Stimulated activated CD4-positive, alpha-beta T cell treated with anti-CD3 and anti-CD28 coated beads, Interleukin-2, amount 100 ng/mL, for 48 hours (primary cell): Measurements from ENCODE around the gene LRCH3.
"Not testable (repeated sequence)": the region's sequence is repeated elsewhere in the genome, so short reads cannot be mapped to it uniquely, and the experiment has no call there.

ENCODE experiments used
- DNase-seq, 2 donors: peaks; one replicate each; pipeline ENCODE4 v3.0.0-alpha.2; 2020

LRCH3 gene

GRCh38 chr3:197837282-197837681 is 46.2 kb downstream of the LRCH3 start:
- no peak for DNase-seq

GRCh38 chr3:197841789-197842188 is 50.7 kb downstream of the LRCH3 start:
- DNase-seq, result no peak

- DNase-seq, result no peak
Observed at GRCh38 chr3:197846491-197846890, 55.4 kb downstream of the LRCH3 start.

DNA sequence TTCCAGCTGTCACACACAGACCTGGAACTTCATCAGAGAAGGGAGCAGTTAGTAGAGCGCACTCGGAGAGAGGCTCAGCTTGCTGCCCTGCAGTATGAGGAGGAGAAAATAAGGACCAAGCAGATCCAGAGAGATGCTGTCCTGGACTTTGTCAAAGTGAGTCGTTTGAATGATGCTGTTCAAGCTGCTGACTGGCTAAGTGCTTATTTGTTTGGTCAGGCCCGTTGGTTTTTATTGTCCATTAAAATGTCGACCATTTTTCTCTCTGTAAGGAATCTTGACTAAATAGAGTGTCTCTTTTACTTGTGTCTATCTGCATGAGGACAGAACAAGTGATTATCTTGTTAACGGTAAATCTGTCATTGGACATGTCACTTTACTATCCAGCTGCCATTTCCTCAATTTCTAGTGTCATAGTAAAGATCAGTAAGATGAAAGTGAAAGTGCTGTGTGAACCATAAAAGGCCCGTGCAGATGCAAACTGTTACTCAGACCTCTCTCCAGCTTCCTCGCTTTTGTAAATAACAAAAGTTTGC is 56.9 kb downstream of the LRCH3 start:
- no peak for DNase-seq

DNA sequence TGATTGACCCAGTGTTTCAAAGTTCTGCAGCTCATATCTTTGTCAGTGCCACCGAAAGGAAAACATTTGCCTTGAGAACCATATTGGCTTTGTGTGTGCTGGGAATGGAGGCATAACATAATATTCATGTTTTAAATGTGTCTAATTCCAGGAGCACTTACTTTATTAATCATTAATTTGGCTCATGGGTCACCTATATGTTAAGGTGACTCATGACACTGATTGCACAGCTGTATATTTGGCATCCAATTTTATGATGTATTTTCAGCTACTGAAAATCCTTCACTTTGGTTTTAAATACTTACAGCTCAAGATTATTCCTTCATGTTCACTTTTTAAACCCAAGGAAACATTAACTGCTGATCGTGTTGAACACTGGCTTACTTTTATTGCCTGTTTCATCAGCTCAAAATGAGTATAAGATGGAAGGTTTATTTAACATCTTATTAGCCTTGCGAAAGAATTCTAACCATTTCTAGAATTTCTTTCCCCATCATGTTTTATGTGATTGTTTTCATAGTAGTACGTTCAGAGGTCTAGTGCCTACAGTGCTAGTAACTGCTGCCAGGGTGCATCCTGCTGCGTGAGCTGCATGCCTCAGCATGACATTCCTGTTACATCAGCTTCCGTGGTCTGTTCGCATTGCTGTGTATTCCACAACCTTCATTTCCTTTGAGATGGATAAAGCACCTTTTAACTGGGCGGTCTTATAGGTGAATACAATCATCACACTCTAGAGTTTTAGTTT is 63.7 kb downstream of the LRCH3 start:
- DNase-seq, result no peak

DNA sequence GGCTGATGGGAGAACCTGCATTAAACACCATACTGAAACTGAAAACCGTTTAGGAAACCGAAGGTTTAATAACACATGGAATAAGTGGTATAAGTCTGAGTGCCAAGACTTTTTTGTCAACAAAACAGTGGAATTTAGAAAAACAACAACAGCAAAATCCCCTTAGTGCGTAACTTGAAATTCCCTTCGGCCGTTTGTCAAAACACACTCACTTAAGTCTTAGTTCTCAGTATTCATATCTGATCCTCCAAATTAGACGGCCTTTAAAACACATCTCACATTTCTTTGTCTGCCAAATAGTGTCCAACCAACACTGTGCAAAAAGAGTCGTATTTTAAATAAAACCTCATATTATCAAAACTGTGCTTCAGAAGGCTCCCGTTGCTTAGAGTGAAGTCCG is 64.5 kb downstream of the LRCH3 start:
- no peak for DNase-seq

DNA sequence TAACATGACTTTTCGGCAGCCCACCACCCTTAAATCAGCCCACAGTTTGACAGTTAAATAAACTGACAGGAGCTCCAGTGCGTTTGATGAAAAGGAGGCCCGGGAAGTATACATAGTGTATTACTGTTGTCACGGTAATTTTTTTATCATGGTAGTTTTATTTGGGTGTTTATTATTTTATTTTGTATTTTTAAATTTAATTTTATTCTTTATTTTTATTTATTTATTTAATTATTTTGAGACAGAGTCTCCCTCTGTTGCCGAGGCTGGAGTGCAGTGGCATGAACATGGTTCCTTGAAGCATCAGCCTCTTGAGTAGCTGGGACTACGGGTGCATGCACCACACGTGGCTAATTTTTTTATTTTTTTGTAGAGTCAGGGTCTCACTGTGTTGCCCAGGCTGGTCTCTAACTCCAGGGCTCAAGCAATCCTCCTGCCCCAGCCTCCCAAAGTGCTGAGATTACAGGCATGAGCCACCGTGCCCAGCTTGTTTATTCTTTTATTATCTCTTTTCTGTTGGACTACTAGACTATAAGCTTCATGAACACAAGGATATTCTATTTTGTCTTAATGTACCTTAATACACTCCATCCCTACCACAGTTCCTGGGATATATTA is 65.3 kb downstream of the LRCH3 start:
- no peak for DNase-seq

DNA sequence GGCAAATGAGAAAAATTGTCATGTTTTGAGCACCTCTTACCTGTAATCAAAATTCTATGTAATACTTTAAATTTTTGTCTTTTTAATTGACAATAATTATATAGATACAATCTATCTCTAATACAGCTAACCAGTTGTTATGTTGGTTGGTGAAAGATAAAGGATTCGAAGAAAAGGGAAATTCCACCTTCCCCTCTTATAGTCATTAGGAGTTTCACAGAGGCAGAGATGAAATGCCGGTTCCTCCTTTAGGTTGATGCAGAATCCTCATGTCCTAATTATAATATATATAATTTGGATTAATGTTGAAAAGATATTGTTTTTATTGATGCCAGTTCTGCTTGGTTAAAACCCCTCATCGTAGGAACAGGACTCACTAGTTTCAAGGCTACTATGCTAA is 67.1 kb downstream of the LRCH3 start:
- DNase-seq, result no peak

- DNase-seq, result no peak
Observed at GRCh38 chr3:197858598-197858997, 67.5 kb downstream of the LRCH3 start.

DNA sequence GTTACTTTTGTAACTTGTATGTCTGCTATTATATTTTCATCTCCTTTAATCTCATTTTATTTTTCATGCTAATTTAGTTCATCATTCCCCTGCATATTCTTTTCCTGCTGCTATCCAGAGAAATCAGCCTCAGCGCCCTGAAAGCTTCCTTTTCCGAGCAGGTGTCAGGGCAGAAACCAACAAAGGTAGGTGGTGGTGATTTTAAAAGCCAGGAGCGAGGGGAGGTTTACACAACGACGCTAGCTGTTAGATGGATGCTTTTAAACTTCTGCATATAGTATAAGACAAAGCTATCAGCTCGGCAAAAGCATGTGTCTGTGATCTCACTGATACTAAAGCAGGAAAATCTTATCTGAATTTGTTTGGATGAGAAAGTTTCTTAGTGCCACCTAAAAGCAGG is 75.0 kb downstream of the LRCH3 start:
- DNase-seq, result no peak

DNA sequence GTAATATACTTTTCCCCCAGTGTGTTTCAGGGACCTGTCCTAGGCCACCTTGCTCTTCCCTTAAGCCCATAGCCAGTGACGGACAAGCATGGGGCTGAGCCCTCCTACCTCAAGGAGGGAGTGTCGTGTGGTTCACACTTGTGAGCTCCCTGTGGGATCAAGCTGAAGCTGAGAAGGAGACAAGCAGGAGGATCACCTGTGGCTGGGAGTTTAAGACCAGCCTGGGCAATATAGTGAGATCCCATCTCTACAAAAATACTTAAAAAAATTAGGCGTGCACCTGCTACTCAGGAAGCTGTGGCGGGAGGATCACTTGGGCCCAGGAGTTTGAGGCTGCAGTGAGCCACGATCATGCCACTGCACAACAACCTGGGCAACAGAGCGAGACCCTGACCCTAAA is 82.3 kb downstream of the LRCH3 start:
- no peak for DNase-seq

GRCh38 chr3:197874064-197874463 is 83.0 kb downstream of the LRCH3 start:
- DNase-seq, result no peak

GRCh38 chr3:197874653-197875052 is 83.6 kb downstream of the LRCH3 start:
- no peak for DNase-seq

GRCh38 chr3:197877902-197878301 is 86.8 kb downstream of the LRCH3 start:
- DNase-seq, result no peak

DNA sequence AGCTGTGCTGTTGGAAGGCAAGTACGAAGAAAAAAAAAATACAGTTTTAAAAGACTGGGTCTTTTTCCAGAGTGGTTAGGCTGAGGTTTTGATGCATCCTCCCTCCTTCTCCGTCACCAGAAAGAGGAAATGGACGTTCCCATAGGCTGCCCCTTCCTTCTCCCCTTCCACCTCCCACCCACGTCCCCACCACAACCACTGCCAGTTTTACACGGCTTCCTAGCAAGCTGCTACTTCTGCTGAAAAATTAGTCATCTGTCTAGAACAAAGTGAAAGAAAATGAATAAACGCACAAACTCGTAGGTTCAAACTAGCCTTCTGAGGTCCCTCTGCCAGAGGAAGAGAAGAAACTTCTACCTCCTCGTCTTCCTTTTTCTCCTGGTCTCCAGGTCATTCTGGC is 87.4 kb downstream of the LRCH3 start:
- peak; percentile 51 to 58 for DNase-seq

DNA sequence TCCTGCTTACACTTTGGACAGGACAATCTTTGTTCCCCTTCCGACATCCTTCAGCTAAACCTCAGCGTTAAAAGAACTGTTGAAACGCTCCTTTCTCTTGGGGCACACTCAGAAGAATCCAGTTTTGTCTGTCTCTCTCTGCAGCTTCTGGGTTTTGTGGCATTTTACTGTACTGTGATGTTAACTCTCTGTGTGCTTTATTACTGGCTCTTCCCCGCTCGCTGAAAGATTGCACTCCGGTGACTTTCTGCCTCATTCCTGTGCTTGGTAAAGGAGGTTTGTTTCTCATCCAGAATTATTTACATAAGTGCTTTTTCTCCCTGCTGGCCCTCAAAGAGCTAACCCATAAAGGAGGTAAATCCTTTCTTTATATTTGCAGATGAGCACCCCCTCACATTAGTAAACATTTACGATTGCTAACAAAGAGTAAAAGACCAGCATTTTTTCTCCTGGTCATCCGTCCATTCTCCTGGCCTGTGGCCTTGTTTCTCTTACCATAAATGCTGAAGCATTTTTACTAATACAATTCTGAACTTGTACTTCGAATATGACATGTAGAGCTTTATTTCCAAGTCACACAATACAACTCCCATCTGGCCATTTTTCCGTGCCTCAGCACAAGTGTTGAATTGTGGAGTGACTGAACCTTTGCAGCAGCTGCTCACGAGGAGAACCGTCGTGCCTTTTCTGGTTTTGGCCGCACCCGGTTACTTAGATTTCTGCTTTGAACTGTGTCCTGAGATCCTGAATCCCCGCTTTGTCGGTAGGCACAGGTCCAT is 89.6 kb downstream of the LRCH3 start:
- no peak for DNase-seq

GRCh38 chr3:197881270-197881969 is 90.4 kb downstream of the LRCH3 start:
- no peak for DNase-seq

DNA sequence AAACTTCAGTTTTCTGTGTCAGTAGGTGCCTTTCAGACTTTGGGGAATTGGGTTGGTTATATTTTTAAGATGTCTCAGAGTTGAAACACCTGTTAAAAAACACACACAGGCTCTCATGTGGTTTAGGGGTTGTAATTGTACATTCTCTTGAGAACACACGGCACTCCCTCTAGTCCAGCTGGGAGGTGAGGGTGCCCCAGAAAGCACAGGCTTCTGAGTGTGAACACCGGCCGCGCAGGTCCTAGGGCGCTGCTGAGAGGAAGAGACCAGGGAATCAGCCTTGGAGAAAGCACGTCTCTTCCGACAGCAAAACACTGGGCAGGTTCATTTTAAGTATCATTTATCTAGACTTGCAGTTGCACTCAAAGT is 90.9 kb downstream of the LRCH3 start:
- DNase-seq, result no peak

- DNase-seq, result no peak
Observed at GRCh38 chr3:197882586-197882985, 91.5 kb downstream of the LRCH3 start.

- DNase-seq, result no peak
Observed at GRCh38 chr3:197883541-197883940, 92.5 kb downstream of the LRCH3 start.

DNA sequence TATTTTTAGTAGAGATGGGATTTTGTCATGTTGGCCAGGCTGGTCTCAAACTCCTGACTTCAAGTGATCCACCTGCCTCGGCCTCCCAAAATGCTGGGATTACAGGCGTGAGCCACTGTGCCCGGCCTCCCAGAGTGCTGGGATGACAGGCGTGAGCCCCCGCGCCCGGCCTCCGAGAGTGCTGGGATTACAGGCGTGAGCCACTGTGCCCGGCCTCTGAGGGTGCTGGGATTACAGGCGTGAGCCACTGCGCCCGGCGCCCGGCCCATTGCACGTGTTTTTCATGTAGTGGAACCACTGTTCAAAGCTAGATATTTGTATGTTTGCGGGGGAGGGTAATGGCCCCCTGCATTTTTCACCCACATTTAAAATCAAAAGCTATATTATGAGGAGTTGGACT is 93.3 kb downstream of the LRCH3 start:
- not testable (repeated sequence) for DNase-seq

GRCh38 chr3:197886052-197886451 is 95.0 kb downstream of the LRCH3 start:
- not testable (repeated sequence) for DNase-seq

DNA sequence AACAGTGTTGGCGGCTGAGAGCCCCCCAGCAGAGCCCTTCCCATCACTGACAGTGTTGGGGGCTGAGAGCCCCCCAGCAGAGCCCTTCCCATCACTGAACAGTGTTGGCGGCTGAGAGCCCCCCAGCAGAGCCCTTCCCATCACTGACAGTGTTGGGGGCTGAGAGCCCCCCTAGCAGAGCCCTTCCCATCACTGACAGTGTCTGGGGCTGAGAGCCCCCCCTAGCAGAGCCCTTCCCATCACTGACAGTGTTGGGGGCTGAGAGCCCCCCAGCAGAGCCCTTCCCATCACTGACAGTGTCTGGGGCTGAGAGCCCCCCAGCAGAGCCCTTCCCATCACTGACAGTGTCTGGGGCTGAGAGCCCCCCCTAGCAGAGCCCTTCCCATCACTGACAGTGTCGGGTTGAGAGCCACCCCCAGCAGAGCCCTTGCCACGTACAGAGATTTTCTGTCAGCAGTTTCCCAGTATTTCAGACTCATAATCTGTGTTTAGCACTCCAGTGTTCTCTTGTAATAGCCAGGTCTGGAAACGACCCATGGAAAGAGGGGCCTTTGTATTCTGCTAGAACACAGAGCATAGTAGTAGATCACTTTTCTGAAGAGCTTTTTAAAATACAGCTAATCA is 96.5 kb downstream of the LRCH3 start:
- not testable (repeated sequence) for DNase-seq
